Measurements from ENCODE around the gene SEMA3B.

GRCh38 chr3:50271314-50271936, 2.5 kb downstream of the SEMA3B start:
- TF ChIP-seq POLR2AphosphoS5 (IDR thresholded peaks at IDR 0.05; ENCODE audit: insufficient read depth, low read depth, low read length) (no peak), POLR2A (IDR thresholded peaks at IDR 0.05; ENCODE audit: low read depth, low read length) (no peak)
